ENCODE measurements around the gene EDARADD.

EDARADD gene

GRCh38 chr1:236416165-236416564, 22.1 kb downstream of the EDARADD start:
- no peak for DNase-seq (ENCODE audit: low read depth)
- TF ChIP-seq CTCF (conservative IDR thresholded peaks at IDR 0.05; ENCODE audit: control insufficient read depth, insufficient read depth, low read depth, low read length) = no peak
- no peak overlapping the region for H3K4me3 ChIP-seq (ENCODE audit: control insufficient read depth, low read depth, low read length)

- no peak overlapping the region for H3K4me3 ChIP-seq (ENCODE audit: control insufficient read depth, low read depth, low read length)
- DNase-seq (ENCODE audit: low read depth) = no peak
- TF ChIP-seq CTCF (conservative IDR thresholded peaks at IDR 0.05; ENCODE audit: control insufficient read depth, insufficient read depth, low read depth, low read length) = no peak
These were observed 23.2 kb downstream of the EDARADD start for GRCh38 chr1:236417336-236417735.

- H3K4me3 ChIP-seq (ENCODE audit: control insufficient read depth, low read depth, low read length) = no peak overlapping the region
- no peak for TF ChIP-seq CTCF (conservative IDR thresholded peaks at IDR 0.05; ENCODE audit: control insufficient read depth, insufficient read depth, low read depth, low read length)
- DNase-seq (ENCODE audit: low read depth) = no peak
These were observed 25.4 kb downstream of the EDARADD start for GRCh38 chr1:236419502-236419901.

- H3K4me3 ChIP-seq (ENCODE audit: control insufficient read depth, low read depth, low read length) = no peak overlapping the region
- no peak for TF ChIP-seq CTCF (conservative IDR thresholded peaks at IDR 0.05; ENCODE audit: control insufficient read depth, insufficient read depth, low read depth, low read length)
- DNase-seq (ENCODE audit: low read depth) = peak; percentile 56
These were observed 26.9 kb downstream of the EDARADD start for GRCh38 chr1:236421022-236421421.

- no peak for TF ChIP-seq CTCF (conservative IDR thresholded peaks at IDR 0.05; ENCODE audit: control insufficient read depth, insufficient read depth, low read depth, low read length)
- H3K4me3 ChIP-seq (ENCODE audit: control insufficient read depth, low read depth, low read length) = no peak overlapping the region
- no peak for DNase-seq (ENCODE audit: low read depth)
These were observed 27.9 kb downstream of the EDARADD start for GRCh38 chr1:236421850-236422516.

GRCh38 chr1:236422517-236422876, 28.4 kb downstream of the EDARADD start:
- DNase-seq (ENCODE audit: low read depth) = no peak
- no peak for TF ChIP-seq CTCF (conservative IDR thresholded peaks at IDR 0.05; ENCODE audit: control insufficient read depth, insufficient read depth, low read depth, low read length)
- H3K4me3 ChIP-seq (ENCODE audit: control insufficient read depth, low read depth, low read length) = no peak overlapping the region
